ENCODE results near the gene JAKMIP2.

JAKMIP2 gene

DNA sequence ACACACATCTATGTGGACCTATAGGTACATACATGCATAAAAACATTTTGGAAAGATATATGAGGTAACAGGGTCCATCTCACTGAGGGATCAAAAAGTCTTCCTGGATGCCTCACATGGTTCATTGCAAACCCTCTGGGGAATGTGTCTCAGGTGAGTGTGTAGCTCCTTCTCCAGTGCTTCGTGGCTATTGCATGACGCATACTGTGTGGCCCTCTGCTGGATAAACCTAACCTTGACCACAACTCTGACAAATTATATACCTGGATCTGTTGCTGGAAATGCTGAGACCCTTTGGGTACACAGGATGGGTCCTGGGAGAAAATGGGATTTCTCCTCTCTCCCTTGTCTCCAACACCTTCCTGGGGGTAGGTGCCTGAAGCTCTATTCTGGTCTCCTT lies 91.9 kb downstream of the JAKMIP2 start:
- no peak for DNase-seq

DNA sequence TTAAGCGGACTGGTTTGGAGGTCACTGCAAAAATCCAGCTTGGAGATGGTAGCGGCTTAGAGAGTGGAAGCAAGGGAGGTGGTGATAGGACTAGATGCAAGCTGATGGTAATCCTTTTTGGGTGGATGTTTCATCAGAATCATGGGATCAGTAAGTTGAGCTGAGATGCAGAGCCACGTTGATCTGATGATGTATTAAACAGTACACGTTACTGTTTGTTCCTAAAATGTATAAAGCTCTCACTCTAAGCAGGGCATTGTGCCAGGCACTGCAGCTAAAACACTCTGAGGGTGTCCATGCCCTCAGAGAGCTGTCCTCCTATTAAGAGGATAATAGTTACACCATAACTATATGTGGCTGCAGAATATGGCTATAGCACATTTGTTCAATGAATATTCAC lies 93.1 kb downstream of the JAKMIP2 start:
- no peak for DNase-seq

DNA sequence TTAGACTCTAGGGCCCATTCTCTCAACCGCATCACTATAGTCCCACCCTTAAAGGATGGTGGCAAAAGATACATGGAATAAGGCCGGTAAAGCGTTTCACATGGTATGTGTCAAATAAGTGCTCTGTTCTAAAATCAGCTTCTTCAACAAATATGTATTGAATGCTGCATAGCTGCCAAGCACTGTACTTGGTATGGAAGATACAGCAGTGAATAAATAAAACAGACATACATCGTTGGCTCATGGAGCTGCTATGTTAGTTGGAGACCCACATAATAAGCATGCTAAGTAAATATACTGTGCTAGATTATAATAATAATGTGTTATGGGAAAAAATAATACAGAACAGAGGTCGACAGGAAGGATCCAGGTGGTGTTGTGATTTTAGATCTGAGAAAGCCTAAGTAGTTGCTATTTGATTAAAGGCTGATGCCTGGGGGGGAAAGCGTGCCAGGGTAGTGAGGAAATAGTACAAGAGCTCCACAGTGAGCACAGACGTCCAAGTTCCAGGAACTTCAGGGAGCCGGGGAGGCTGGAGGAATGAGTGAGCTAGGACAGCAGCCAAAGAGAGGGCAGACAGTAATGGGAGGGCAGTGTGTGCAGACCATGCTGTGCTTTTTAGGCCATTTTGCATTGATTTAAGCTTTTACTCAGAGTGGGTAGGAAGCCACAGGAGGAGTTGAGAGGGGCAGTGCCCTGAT lies 93.7 kb downstream of the JAKMIP2 start:
- DNase-seq, result no peak

DNA sequence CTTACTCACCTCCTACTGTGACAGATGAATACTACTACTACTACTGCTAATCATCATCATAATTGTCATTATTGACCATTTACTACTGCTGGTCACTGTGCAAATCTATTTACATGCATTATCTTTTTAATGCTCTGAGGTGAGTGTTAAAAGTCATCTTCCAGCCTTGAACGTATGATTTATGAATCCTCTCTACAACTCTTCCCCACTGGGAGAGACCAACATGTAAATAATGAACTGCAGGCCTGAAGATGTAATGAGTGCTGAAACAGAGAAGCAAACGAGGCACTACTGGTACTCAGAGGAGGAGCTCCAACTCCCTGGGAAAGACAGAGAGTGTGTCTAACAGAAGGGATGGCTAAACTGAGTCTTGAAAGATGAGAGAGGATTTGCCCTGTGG lies 95.4 kb downstream of the JAKMIP2 start:
- no peak for DNase-seq

DNA sequence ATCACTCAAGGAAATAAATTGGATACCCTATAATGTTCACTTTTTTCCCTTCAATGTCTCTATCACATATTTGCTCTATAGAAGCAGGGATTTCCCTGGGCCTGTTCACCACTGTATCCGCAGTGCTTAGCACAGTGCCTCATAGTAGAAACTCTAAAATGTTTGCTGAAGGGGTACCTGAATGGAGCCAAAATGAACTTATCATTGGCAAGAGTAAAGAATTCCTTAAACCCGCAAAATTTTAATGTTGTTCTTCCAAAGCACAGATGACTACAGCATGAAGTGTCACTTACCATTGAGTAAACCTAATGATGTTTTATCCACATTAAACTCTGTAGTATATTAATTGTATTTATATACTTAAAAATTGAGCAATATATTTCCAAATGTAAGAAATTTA lies 96.1 kb downstream of the JAKMIP2 start:
- no peak for DNase-seq

DNA sequence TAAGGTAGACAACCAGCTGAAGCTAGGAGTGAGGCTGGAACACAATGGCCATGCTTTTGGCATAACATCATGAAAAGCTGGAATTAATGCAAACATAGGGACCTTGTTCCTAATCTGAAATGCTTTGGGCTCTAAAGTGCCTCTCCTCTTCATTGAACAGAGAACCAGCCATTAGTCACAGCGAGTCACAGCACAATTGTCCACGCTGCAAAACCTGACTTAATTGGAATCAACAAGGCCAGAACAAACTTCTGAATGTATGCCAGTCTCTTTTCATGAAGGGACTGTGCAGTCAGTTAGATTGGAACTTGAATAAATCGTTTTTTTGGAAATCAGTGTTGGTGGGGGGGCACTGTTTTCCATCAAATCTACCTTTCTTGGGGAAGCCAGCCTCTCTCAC lies 96.5 kb downstream of the JAKMIP2 start:
- no peak for DNase-seq

DNA sequence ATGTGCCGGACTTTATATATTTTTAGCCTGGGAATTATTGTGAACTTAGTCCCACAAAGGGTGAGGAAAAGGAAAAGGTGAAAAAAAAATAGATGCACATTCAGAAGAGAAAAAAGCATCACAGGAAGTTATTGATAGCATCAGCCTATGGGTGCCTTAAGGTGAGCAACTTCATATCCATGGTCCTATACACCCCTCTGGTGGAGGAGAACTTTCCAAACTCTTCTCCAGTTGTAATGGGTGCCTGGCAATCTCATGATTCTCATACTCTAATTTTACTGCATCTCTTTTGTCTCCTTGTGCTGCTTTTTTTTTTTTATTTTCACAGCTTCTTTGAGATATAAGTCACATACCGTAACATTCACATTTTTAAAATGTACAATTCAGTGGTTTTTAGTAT lies 107.4 kb downstream of the JAKMIP2 start:
- DNase-seq, result no peak

DNA sequence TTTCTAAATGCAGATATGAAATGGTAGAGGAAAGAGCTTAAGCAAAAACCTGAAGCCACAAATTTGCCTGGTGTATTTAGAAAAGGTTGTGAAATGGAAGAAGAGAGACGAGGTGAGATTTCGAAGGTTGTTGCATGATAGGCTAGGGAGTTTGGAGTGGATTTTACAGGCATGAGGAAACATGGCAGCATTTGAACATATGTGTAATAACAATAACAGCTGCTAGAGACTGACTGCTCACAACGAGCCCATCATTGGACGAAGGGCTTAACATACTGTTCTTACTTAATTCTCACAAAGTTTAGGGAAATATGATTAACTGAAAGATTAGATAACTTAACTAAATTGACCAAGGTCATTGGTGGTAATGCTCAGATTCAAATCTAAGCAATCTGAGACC lies 108.1 kb downstream of the JAKMIP2 start:
- DNase-seq, result no peak

DNA sequence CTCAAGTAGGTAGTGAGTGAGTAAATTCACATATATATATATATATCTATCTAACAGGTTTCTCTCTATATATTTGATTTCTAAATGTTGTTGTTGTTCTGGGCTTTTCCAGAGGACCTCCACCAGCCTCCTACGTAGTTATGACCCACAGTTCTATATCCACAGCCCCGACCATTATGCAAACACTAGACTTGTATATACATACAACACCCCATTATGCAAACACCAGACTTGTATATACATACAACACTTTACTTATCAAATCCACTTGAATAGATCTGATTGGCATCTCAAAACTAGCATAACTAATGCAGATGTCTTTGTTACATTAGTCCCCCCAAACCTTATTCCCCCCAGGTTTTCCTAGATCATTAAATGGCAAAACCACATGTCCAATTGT lies 108.7 kb downstream of the JAKMIP2 start:
- DNase-seq, result no peak

DNA sequence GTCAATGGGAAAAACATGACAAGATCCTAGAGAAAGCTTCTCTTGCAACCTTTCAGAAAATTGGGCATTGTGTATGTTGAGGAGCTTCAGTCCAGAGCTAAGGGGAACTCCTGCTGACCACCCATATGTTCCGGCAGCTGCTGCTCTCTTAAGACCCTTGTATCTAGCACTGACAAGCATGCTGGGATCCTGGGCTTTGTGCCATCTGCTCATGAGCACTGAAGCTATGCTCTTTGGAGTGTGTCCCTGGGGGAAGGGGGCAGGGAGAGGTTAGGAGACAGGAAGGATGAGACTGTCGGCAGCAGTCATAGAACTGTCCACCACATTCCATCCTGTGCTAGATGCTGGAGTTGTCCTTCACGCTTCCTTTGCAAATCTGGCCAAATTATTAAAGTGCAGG lies 109.3 kb downstream of the JAKMIP2 start:
- DNase-seq, result no peak

DNA sequence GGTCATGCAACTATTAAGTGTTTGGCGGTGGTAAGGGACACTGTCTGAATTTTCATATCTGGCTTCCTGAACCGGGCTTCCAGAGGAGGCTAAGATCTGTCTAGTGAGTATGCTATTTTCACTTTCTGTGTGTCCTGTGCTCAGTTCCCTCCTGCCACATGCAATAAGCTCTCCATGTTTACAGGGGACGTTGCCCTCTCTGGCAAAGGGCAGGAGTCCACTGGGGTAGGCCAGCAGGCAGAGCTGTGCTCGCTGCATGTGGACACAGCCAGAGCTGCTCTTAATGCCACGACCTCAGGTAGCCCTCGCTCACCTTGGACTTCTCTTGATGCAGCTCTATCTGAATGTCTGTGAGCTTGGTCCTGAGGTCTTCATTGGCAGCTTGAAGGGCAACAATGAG lies 111.2 kb downstream of the JAKMIP2 start:
- DNase-seq, result no peak

DNA sequence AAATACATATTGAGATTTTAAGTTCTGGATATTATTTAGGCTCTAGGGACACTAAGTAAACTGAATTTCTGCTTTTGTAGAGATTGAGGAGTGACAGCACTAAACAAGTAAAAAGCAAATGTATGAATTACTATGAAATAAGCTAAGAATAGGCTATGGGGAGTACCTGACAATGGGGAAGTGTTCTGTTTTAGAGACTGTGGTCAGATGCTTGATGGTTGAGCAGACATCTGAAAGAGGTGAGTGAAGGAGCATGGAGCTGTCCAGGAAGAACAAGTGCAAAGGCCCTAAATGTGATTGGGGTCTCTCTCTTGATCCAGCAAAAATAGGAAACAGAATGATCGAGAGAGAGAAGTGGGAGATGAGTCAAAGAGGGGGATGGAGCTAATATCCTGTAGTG lies 111.7 kb downstream of the JAKMIP2 start:
- no peak for DNase-seq

DNA sequence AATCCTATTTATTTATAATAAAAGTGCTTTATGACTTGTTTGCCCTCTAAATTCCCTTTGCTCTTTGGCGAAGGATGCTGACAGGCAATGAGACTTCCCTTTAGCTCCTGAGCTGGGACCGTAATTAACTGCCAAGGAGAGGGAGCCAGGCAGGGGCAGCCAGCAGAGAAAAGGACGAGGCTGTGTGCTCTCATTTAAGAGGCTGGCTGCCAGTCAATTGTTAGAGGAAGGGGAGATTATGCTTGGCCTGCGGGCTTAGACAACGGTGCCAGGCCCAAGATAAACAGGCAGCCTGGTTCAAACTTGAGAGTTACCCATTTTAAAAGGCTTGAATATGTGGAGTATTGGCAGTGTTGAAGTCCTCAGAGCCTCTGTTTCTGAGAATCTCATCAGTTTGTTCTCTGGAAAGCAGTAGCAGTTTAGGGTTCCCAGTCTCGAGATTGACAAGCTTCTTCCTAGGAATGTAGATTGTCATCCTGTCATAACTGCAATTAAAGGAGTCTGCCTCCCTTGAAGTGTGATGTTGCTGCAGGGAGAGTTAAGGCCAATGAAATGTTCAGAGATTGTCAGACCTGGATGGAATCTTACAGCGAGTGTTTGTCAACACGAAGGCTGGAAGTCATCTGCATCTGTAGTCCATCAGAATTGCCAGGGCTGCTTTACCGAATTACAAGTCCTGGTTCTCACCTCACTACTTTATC lies 113.2 kb downstream of the JAKMIP2 start:
- no peak for DNase-seq

DNA sequence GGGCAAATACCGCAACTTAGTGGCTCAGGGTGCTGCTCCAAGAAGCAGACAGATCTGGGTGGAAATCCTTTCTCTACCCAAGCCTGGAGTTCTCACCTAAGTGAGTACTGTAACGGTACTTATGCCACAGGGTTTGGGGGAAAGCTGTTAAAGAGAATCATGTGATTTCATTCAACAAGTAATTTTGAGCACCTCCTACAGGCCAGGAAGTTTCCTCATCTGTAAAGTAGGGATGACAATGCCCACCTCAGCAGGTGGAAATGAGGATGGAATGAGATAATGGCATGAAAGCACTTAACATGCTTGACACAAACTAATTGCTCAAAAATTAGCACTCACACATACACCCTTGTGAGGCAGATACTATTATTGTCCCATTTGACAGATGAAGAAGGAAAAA lies 114.1 kb downstream of the JAKMIP2 start:
- DNase-seq, result no peak

DNA sequence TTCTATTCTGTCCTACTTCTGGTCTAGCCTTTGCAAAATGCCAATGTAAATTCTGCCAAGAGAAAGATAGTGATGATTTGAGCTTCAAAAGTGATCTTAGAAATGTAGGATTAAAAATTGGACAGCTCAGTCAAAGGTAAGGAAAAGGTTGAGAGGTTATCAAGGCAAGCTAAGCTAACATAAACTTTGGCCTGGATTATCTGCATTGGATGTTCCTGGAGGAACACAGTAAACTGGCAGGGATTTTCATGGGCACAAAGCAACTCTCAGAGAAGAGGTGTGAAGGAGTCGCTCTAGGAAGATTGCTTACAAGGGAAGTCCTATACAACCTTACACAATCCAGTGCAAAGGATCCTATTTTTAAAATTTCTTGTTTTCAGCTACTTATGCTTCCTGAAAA lies 115.2 kb downstream of the JAKMIP2 start:
- no peak for DNase-seq

DNA sequence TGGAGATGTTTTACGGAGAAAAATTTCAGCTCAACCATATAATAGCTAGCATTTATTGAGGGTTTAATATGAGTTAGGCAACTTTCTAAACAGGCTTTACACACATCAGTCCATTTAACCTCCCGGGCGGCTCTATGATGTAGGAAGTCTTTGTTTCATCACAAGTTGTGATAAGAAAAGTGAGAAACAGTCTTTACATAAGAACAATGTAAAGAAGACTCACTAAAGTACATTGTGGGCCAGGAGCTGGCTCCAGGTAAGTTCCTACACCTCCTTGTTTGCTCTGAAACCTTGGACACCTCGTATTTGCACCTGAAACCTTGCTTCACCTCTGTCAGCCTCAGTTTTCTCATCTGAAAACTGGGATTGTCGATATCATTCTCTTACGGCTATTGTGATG lies 116.1 kb downstream of the JAKMIP2 start:
- DNase-seq, result no peak

DNA sequence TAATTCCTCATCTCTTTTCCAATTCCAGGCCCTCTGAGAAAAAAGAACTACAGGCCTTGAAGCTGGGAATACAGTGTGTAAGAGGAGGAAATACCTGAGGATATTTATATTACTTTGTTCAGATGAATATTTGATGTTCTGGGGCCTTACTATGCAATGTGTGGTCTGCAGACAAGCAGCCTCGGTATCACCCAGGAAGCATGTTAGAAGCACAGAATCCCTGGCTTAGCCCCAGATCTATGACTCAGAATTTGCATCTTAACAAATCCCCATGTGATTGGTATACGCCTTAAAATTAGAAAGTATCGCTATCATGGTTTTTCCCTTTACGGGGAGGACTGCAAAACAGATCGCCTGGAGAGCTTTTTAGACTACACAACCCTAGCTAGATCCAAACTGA lies 121.0 kb downstream of the JAKMIP2 start:
- no peak for DNase-seq

DNA sequence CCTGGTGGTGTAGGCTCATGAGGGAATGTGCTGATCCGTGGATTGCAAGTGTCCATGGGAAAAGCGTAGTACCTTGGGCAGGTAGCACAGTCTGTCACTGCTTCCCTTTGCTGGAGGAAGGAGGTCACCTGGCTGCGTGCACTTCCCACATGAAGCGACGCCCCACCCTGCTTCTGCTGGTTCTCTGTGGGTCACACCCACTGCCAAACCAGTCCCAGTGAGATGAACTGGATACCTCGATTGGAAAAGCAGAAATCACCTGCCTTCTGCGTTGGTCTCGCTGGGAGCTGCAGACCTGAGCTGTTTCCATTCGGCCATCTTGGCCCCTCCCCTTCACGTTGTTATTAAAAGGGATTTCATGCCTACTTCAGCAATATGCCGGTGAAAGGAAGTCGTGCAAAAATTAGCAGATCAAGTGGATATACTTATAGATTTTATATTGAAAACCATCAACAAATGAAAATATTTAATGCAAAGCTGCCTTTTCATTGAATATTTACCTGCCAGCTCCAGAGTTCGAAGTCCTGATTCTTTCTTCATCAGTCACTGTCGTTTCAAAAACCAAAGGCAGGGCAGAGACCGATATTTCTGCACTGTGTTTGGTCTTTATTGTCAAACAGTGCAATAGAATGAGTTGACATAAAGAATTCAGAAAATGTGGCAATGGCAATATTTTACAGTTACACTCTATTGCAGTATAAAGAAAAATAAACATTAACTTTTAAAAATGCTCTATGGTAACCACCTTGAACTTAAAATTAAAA lies 123.2 kb downstream of the JAKMIP2 start:
- no peak for DNase-seq

DNA sequence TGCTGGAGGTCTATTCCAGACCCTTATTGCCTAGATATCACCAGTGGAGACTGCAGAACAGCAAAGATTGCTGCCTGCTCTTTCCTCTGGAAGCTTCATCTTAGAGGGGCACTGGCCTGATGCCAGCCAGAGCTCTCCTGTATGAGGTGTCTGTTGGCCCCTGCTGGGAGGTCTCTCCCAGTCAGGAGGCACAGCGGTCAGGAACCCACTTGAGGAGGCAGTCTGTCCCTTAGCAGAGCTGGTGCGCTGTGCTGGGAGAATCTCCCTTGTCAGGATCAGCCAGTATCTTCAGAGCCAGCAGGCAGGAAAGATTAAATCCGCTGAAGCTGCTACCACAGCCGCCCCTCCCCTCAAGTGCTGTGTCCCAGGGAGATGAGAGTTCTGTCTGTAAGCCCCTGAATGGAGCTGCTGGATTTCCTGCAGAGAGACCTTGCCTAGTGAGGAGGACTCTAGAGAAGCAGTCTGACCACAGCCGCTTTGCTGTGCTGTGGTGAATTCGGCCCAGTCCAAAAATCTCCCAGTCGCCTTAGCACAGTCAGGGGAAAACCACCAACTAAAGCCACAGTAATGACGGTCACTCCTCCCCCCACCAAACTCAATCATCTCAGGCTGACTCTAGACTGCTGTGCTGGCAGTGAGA lies 124.1 kb downstream of the JAKMIP2 start:
- no peak for DNase-seq

DNA sequence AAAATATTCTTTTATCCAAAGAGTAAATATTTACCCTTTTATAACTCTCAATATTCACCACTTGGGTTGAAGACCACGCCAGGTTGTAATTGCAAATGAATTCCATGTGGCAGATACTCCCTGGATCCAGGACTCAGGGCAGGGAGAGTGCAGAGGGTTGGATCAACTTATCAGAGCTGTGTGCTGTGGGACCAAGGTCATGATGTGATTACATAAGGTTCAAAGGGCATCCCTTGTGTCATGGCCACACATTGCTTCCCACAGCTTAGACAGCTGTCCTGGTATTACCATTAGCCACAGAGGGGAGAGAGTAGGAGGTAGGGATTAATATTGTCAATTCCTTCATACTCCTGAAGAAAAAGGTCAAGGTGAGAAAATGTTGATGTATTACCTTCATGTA lies 133.9 kb downstream of the JAKMIP2 start:
- DNase-seq, result no peak

DNA sequence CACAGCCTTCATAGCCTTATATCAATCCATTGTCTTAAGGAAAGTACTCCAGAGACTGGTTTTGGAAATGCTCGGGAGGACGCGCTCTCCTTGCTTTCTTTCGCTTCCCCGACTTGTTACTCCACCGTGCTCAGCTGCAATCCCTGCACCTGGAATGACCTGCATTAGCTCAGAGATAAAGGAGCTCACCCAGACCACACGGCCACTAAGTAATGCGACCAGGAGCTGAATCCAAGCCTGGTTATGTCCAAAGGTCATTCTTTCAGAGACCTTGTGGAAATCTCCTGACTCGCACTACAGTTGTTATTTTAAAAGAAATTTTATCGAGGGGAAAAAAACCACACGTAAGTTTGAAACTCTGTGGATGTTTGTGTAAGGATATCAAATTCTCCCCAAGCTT lies 137.3 kb downstream of the JAKMIP2 start:
- no peak for DNase-seq

DNA sequence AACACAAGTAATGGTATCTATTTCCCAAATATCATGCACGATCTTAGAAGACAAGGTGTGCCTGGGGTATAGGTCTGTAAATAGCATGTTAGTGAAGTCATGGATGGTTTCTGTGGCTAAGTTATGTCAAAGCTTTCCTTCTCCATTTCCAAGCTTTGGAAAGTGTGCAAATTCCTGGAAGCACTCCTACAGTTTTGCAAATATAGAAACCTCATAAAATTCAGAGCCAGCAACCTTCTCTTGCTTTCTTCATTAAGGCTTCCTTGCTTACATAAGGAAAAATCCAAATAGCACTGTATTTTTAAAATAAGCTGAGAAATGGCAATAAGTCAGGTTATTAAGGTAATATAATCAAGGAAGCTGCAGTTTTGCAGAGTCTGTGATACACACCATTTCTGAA lies 138.1 kb downstream of the JAKMIP2 start:
- no peak for DNase-seq

DNA sequence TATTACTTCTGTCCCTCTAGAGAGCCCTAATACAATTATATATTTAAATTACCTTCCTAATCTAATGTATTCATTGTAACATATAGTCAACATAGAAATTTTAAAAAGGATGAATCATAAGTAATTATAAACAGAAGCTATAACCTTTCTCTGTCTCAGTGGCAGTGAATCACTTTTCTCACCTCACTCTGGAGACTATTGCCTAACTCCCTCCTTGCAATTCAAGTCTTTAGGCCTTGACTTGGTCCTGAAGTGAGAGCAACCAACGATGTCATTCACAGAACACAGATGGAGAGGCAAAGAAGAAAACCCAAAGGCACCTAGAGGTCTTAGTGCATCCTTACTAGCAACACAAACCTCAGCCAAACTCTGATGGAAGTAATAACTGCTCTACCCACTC lies 139.4 kb downstream of the JAKMIP2 start:
- no peak for DNase-seq

DNA sequence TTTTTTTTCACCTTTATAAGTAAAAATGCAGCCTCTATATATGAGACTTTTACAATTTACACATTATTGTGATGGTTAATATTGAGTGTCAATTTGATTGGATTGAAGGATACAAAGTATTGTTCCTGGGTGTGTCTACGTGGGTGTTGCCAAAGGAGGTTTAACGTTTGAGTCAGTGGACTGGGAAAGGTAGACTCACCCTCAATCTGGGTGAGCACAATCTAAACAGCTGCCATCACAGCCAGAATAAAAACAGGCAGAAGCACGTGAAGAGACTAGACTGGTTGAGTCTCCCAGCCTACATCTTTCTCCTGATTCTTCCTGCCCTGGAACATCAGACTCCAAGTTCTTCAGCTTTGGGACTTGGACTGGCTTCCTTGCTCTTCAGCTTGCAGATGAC lies 139.9 kb downstream of the JAKMIP2 start:
- no peak for DNase-seq

All from CD4-positive, alpha-beta T cell treated with Interleukin-12 subunit alpha and Interleukin-12 subunit beta, for 1 hour (primary cell).